SIG-M5 treated with dmso at 0.1 percent for 504 hours (cell line): ENCODE data around the gene SCIN.
A peak's percentile ranks its signal among the peaks of the same experiment; 100 is the strongest.
"Not testable (repeated sequence)": the region's sequence is repeated elsewhere in the genome, so short reads cannot be mapped to it uniquely, and the experiment has no call there.

Experiments used
- DNase-seq: peaks from one replicate; lab custom pipeline; 2025; ENCODE audit not compliant: unreplicated experiment; lab: John Stamatoyannopoulos, UW

Gene SCIN

GRCh38 chr7:12610899-12611298 lies 40.4 kb downstream of the SCIN start:
- DNase-seq, result no peak

GRCh38 chr7:12612622-12613021 lies 42.1 kb downstream of the SCIN start:
- no peak for DNase-seq

- no peak for DNase-seq
Observed at GRCh38 chr7:12619461-12620069, 49.0 kb downstream of the SCIN start.

GRCh38 chr7:12620371-12620770 lies 49.9 kb downstream of the SCIN start:
- no peak for DNase-seq

GRCh38 chr7:12623223-12623622 lies 52.7 kb downstream of the SCIN start:
- DNase-seq, result no peak

GRCh38 chr7:12623885-12624498 lies 53.5 kb downstream of the SCIN start:
- DNase-seq, result peak; percentile 7

- DNase-seq, result no peak
Observed at GRCh38 chr7:12625836-12626235, 55.3 kb downstream of the SCIN start.

- DNase-seq, result no peak
Observed at GRCh38 chr7:12629816-12630512, 59.4 kb downstream of the SCIN start.

GRCh38 chr7:12630513-12630819 lies 59.9 kb downstream of the SCIN start:
- no peak for DNase-seq

GRCh38 chr7:12633582-12633981 lies 63.1 kb downstream of the SCIN start:
- no peak for DNase-seq

GRCh38 chr7:12635830-12636229 lies 65.3 kb downstream of the SCIN start:
- DNase-seq, result peak; percentile 6

GRCh38 chr7:12637328-12637727 lies 66.8 kb downstream of the SCIN start:
- DNase-seq, result no peak

- peak; percentile 65 for DNase-seq
Observed at GRCh38 chr7:12637819-12638592, 67.5 kb downstream of the SCIN start.

- peak; percentile 45 for DNase-seq
Observed at GRCh38 chr7:12638851-12639456, 68.4 kb downstream of the SCIN start.

GRCh38 chr7:12640299-12641096 lies 70.0 kb downstream of the SCIN start:
- DNase-seq, result no peak

GRCh38 chr7:12641196-12641595 lies 70.7 kb downstream of the SCIN start:
- DNase-seq, result no peak

- DNase-seq, result no peak
Observed at GRCh38 chr7:12642508-12642907, 72.0 kb downstream of the SCIN start.

GRCh38 chr7:12643001-12643643 lies 72.6 kb downstream of the SCIN start:
- no peak for DNase-seq

GRCh38 chr7:12643644-12644043 lies 73.1 kb downstream of the SCIN start:
- DNase-seq, result peak; percentile 49

GRCh38 chr7:12645212-12645611 lies 74.7 kb downstream of the SCIN start:
- not testable (repeated sequence) for DNase-seq
